ENCODE data around the gene NEK10.

DNA sequence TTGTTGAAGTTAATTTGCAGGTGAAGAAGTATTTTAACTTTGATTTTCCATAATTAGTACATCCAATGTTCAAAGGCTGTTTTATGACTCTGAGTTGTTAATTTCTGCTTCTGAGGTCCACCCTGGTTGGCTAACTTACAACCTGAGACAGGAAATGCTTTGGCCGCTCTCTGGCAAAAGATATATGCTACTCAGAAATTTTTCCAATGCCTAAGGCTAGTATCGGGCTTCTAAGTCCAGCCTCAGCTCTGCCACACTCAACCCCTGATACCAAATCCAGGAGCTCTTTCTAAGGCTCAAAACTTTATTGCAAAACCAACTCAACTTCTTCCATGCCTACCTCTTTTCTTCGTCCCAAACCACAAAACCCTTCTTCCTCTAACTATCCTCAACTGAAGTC lies 192.9 kb downstream of the NEK10 start:
- TF ChIP-seq, protein P1, sequence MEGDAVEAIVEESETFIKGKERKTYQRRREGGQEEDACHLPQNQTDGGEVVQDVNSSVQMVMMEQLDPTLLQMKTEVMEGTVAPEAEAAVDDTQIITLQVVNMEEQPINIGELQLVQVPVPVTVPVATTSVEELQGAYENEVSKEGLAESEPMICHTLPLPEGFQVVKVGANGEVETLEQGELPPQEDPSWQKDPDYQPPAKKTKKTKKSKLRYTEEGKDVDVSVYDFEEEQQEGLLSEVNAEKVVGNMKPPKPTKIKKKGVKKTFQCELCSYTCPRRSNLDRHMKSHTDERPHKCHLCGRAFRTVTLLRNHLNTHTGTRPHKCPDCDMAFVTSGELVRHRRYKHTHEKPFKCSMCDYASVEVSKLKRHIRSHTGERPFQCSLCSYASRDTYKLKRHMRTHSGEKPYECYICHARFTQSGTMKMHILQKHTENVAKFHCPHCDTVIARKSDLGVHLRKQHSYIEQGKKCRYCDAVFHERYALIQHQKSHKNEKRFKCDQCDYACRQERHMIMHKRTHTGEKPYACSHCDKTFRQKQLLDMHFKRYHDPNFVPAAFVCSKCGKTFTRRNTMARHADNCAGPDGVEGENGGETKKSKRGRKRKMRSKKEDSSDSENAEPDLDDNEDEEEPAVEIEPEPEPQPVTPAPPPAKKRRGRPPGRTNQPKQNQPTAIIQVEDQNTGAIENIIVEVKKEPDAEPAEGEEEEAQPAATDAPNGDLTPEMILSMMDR (IDR thresholded peaks at IDR 0.05): no peak
- TF ChIP-seq POLR2A (IDR thresholded peaks at IDR 0.05): no peak
